ENCODE measurements around the gene TAS2R3. TPM values are rescaled to one million over a fixed set of nuclear protein-coding genes. Genes with fewer than 3 reads are reported as not detected.
"Not testable (repeated sequence)": the region's sequence is repeated elsewhere in the genome, so short reads cannot be mapped to it uniquely, and the experiment has no call there.

Gene TAS2R3
- total and polyA plus RNA-seq, 2 of the 13 experiments (the other 11 are each of a cell fraction or from before 2014, with no cell fraction given), result 0.74 to 1.1 TPM

DNA sequence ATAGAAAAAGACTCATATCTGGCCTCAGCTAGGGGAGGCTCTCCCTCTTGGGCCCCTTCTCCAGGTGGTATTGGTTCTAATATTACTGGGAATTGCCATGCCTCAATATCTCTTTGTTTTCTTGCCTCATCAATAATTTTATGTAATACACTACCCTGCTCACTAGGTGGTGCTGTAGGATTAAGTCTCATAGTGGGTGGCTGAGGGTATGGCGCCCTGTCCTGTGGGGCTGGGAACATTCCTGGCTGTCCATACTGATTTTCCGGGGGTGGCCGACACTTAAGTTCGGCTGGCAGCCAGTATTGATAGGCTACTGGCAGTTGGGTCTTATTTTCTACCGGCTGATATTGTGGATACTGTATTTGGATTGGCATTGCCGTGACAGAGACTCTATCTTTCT, 9.0 kb upstream of the TAS2R3 start (continued):
- TF ChIP-seq XBP1 (CRISPR knock-in tag; IDR thresholded peaks at IDR 0.05) (no peak), CENPX (CRISPR knock-in tag; IDR thresholded peaks at IDR 0.05) (no peak), KLF12 (CRISPR knock-in tag; IDR thresholded peaks at IDR 0.05; ENCODE audit: borderline replicate concordance) (no peak), MTF2 (CRISPR knock-in tag; IDR thresholded peaks at IDR 0.05; ENCODE audit: borderline replicate concordance) (no peak), PAX8 (CRISPR knock-in tag; IDR thresholded peaks at IDR 0.05; ENCODE audit: borderline replicate concordance) (no peak)
- TF ChIP-seq, protein P1, sequence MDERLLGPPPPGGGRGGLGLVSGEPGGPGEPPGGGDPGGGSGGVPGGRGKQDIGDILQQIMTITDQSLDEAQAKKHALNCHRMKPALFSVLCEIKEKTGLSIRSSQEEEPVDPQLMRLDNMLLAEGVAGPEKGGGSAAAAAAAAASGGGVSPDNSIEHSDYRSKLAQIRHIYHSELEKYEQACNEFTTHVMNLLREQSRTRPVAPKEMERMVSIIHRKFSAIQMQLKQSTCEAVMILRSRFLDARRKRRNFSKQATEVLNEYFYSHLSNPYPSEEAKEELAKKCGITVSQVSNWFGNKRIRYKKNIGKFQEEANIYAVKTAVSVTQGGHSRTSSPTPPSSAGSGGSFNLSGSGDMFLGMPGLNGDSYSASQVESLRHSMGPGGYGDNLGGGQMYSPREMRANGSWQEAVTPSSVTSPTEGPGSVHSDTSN (CRISPR knock-in tag; IDR thresholded peaks at IDR 0.05), result no peak
- TF ChIP-seq, protein P2, sequence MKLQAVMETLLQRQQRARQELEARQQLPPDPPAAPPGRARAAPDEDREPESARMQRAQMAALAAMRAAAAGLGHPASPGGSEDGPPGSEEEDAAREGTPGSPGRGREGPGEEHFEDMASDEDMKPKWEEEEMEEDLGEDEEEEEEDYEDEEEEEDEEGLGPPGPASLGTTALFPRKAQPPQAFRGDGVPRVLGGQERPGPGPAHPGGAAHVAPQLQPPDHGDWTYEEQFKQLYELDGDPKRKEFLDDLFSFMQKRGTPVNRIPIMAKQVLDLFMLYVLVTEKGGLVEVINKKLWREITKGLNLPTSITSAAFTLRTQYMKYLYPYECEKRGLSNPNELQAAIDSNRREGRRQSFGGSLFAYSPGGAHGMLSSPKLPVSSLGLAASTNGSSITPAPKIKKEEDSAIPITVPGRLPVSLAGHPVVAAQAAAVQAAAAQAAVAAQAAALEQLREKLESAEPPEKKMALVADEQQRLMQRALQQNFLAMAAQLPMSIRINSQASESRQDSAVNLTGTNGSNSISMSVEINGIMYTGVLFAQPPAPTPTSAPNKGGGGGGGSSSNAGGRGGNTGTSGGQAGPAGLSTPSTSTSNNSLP (IDR thresholded peaks at IDR 0.05; ENCODE audit: low read depth, low read length), result peak; percentile 32; the same call in 1 of the 2 replicates

DNA sequence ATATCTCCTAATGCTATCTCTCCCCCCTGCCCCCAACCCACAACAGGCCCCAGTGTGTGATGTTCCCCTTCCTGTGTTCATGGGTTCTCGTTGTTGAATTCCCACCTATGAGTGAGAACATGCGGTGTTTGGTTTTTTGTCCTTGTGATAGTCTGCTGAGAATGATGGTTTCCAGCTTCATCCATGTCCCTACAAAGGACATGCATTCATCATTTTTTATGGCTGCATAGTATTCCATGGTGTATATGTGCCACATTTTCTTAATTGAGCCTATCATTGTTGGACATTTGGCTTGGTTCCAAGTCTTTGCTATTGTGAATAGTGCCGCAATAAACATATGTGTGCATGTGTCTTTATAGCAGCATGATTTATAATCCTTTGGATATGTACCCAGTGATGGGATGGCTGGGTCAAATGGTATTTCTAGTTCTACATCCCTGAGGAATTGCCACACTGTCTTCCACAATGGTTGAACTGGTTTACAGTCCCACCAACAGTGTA, 6.2 kb downstream of the TAS2R3 start:
- WGBS (ENCODE audit: low lambda C conversion rate), result 98% methylated on average over 3 of the region's 3 CpGs

More for the DNA sequence above, 6.2 kb downstream of the TAS2R3 start:
- H3K4me3 ChIP-seq (replicated peaks in 1 of 3; ENCODE audit: insufficient read depth in 1 of 3, low read depth in 2 of 3, low read length in 3 of 3); CTCF ChIA-PET (ENCODE audit: low intra/inter-chr PET ratio, low total read pairs); H3K9ac ChIP-seq (ENCODE audit: insufficient read depth, low read depth, low read length); H3K4me2 ChIP-seq (ENCODE audit: low read depth, low read length); H3K4me1 ChIP-seq (ENCODE audit: insufficient read depth, low read length); BruUV-seq (replicated peaks); H4K20me1 ChIP-seq (ENCODE audit: insufficient read depth, low read length); H3K36me3 ChIP-seq (replicated peaks in 1 of 2; ENCODE audit: control insufficient read depth in 1 of 2, insufficient read depth in 2 of 2, low read length in 2 of 2); H3K9me3 ChIP-seq (ENCODE audit: low read length); H2AFZ ChIP-seq (ENCODE audit: low read length); H3K27me3 ChIP-seq (ENCODE audit: control insufficient read depth in 1 of 2, insufficient read depth in 2 of 2, low read length in 2 of 2); H3K27ac ChIP-seq (ENCODE audit: extremely low read length, insufficient read depth, low read length); ATAC-seq; DNase-seq (ENCODE audit: low spot score); FAIRE-seq; POLR2A ChIA-PET; intact Hi-C loops (cut with micrococcal nuclease; ENCODE audit: unreplicated experiment); H3K79me2 ChIP-seq (ENCODE audit: insufficient read depth, low read length); in situ Hi-C loops (cut with HindIII; ENCODE audit: extremely low pct_ligation_motif_present, low pct_unique_long_range_greater_than_20kb): not testable (repeated sequence)
